H1 (cell line): ENCODE measurements around the gene PCDHB16. TPM values are rescaled to one million over a fixed set of nuclear protein-coding genes. Genes with fewer than 3 reads are reported as not detected.
"Not testable (repeated sequence)": the region's sequence is repeated elsewhere in the genome, so short reads cannot be mapped to it uniquely, and the experiment has no call there.

Experiments
- CTCF ChIA-PET: fragments of 300-600 bp; sonication (Branson Sonifier 250); formaldehyde crosslinking; loops from one replicate; lab custom pipeline; 2021; ENCODE audit not compliant: partially characterized antibody; lab: Charles Lee
- POLR2A ChIA-PET: fragments of 300-600 bp; sonication (Branson Sonifier 250); formaldehyde crosslinking; loops from one replicate; lab custom pipeline; 2021; ENCODE audit warnings: inconsistent platforms; ENCODE audit not compliant: partially characterized antibody; lab: Charles Lee
- DNase-seq, 2 experiments: peaks; one replicate each; pipeline versions ENCODE4 v3.0.0 to v3.0.0-alpha.2; 2010 to 2022; ENCODE audit warnings: low spot score in 2 of 2, low read depth in 1 of 2, mixed read lengths in 1 of 2
- FAIRE-seq: peaks from 2 replicates; lab custom pipeline; 2011; peaks lifted over from hg19 to GRCh38; lab: Jason Lieb, UNC
- H2AFZ ChIP-seq: 2 replicates; pipeline ENCODE4 v1.8.1; 2012; ENCODE audit warnings: low read length, inconsistent platforms
- H2AK5ac ChIP-seq: 2 replicates; pipeline ENCODE4 v1.6.1; 2013; ENCODE audit warnings: low read depth, low read length
- H2BK120ac ChIP-seq: replicated peaks from 2 replicates; pipeline ENCODE3; 2013; ENCODE audit warnings: low read depth, low read length, inconsistent platforms
- H2BK12ac ChIP-seq: 2 replicates; pipeline ENCODE4 v1.6.1; 2013; ENCODE audit warnings: low read depth, low read length
- H2BK15ac ChIP-seq: 2 replicates; pipeline ENCODE4 v1.6.1; 2013; ENCODE audit warnings: low read length
- H2BK20ac ChIP-seq: 2 replicates; pipeline ENCODE4 v1.6.1; 2013; ENCODE audit warnings: low read length
- H2BK5ac ChIP-seq: 2 replicates; pipeline ENCODE4 v1.6.1; 2013; ENCODE audit warnings: low read depth, low read length
- H3K14ac ChIP-seq: 2 replicates; pipeline ENCODE4 v1.6.1; 2013; ENCODE audit warnings: inconsistent platforms; ENCODE audit not compliant: insufficient read length
- H3K18ac ChIP-seq: 2 replicates; pipeline ENCODE4 v1.6.1; 2013; ENCODE audit warnings: low read length; ENCODE audit errors: extremely low read depth
- H3K23ac ChIP-seq: 2 replicates; pipeline ENCODE4 v1.6.1; 2013; ENCODE audit warnings: inconsistent platforms; ENCODE audit not compliant: insufficient read length
- H3K23me2 ChIP-seq: 2 replicates; pipeline ENCODE4 v1.6.1; 2013; ENCODE audit warnings: low read depth, low read length
- H3K27ac ChIP-seq: 2 replicates; pipeline ENCODE4 v1.6.1; 2011; ENCODE audit warnings: low read depth, low read length, inconsistent platforms
- H3K27me3 ChIP-seq, 4 experiments: replicated peaks in 1 of 4; 1 replicate in 1 of 4; 2 replicates in 3 of 4; pipeline versions ENCODE4 v1.6.1 to v1.8.1; 2011 to 2013; ENCODE audit warnings: low read length in 3 of 4, mild to moderate bottlenecking in 3 of 4, inconsistent platforms in 2 of 4, mixed read lengths in 2 of 4, moderate library complexity in 1 of 4; ENCODE audit not compliant: control insufficient read depth in 3 of 4, insufficient read depth in 3 of 4; ENCODE audit errors: extremely low read depth in 1 of 4
- H3K36me3 ChIP-seq, 4 experiments: 2 replicates each; pipeline versions ENCODE4 v1.6.1 to v1.8.1; 2011 to 2013; ENCODE audit warnings: mild to moderate bottlenecking in 4 of 4, low read length in 3 of 4, moderate library complexity in 2 of 4, control low read depth in 1 of 4, inconsistent platforms in 1 of 4; ENCODE audit not compliant: insufficient read depth in 4 of 4, control insufficient read depth in 2 of 4
- H3K4ac ChIP-seq: replicated peaks from 2 replicates; pipeline ENCODE3; 2013; ENCODE audit warnings: low read length, low read depth, mixed read lengths, inconsistent platforms; ENCODE audit not compliant: insufficient read length
- H3K4me1 ChIP-seq, 4 experiments: replicated peaks in 1 of 4; 1 replicate in 1 of 4; 2 replicates in 3 of 4; pipeline versions ENCODE4 v1.6.1 to v1.8.1; 2011 to 2013; ENCODE audit warnings: low read length in 3 of 4, inconsistent platforms in 2 of 4, mixed read lengths in 1 of 4; ENCODE audit not compliant: insufficient read depth in 4 of 4, control insufficient read depth in 3 of 4
- H3K4me2 ChIP-seq, 2 experiments: 2 replicates each; pipeline versions ENCODE4 v1.6.1 to v1.8.1; 2011 to 2013; ENCODE audit warnings: low read depth in 2 of 2, low read length in 2 of 2, control low read depth in 1 of 2, inconsistent platforms in 1 of 2, mild to moderate bottlenecking in 1 of 2; ENCODE audit not compliant: insufficient read depth in 1 of 2
- H3K4me3 ChIP-seq, 4 experiments: fragments of 200-600, 300-600 bp in 1 of 4; sonication (generic), shearing (Covaris generic), sonication (Bioruptor Twin) in 1 of 4; 2 replicates each; pipeline versions ENCODE4 v1.5.1 to v1.8.1; 2011 to 2016; ENCODE audit warnings: low read length in 4 of 4, low read depth in 3 of 4, control low read depth in 2 of 4, inconsistent platforms in 2 of 4, mild to moderate bottlenecking in 2 of 4, mixed read lengths in 1 of 4, moderate library complexity in 1 of 4; ENCODE audit not compliant: insufficient read depth in 2 of 4; ENCODE audit errors: extremely low read depth in 1 of 4
- H3K56ac ChIP-seq: replicated peaks from 2 replicates; pipeline ENCODE3; 2013; ENCODE audit warnings: low read depth, mild to moderate bottlenecking, mixed read lengths, low read length, inconsistent platforms; ENCODE audit not compliant: insufficient read length
- H3K79me1 ChIP-seq: 2 replicates; pipeline ENCODE4 v1.6.1; 2013; ENCODE audit warnings: low read depth, low read length, control low read depth
- H3K79me2 ChIP-seq, 2 experiments: 2 replicates each; pipeline versions ENCODE4 v1.6.1 to v1.8.1; 2012 to 2013; ENCODE audit warnings: low read length in 2 of 2, mild to moderate bottlenecking in 2 of 2, inconsistent platforms in 1 of 2; ENCODE audit not compliant: insufficient read depth in 2 of 2, control insufficient read depth in 1 of 2
- H3K9ac ChIP-seq, 4 experiments: replicated peaks in 1 of 4; 1 replicate in 1 of 4; 2 replicates in 3 of 4; pipeline versions ENCODE4 v1.6.1 to v1.8.1; 2011 to 2013; ENCODE audit warnings: low read depth in 3 of 4, low read length in 3 of 4, control low read depth in 2 of 4, mild to moderate bottlenecking in 2 of 4, moderate library complexity in 2 of 4, inconsistent platforms in 1 of 4; ENCODE audit errors: extremely low read depth in 1 of 4
- H3K9me3 ChIP-seq, 2 experiments: 2 replicates each; pipeline versions ENCODE4 v1.6.1 to v1.8.1; 2012 to 2013; ENCODE audit warnings: mild to moderate bottlenecking in 2 of 2, moderate library complexity in 2 of 2, control low read depth in 1 of 2, inconsistent platforms in 1 of 2, low read depth in 1 of 2, low read length in 1 of 2, mixed read lengths in 1 of 2; ENCODE audit not compliant: insufficient read depth in 2 of 2
- H4K20me1 ChIP-seq, 2 experiments: replicated peaks in 1 of 2; 2 replicates each; pipeline versions ENCODE3 to v1.8.1; 2011 to 2013; ENCODE audit warnings: inconsistent platforms in 2 of 2, low read length in 2 of 2, mild to moderate bottlenecking in 1 of 2; ENCODE audit not compliant: insufficient read depth in 2 of 2, control insufficient read depth in 1 of 2
- H4K5ac ChIP-seq: 2 replicates; pipeline ENCODE4 v1.6.1; 2013; ENCODE audit warnings: low read length, low read depth, mixed read lengths, inconsistent platforms; ENCODE audit not compliant: insufficient read length
- H4K8ac ChIP-seq: 2 replicates; pipeline ENCODE4 v1.8.0; 2013; ENCODE audit warnings: mild to moderate bottlenecking, moderate library complexity, low read length, inconsistent platforms; ENCODE audit not compliant: insufficient read depth; ENCODE audit errors: extremely low read depth
- H4K91ac ChIP-seq: replicated peaks from 2 replicates; pipeline ENCODE3; 2013; ENCODE audit warnings: low read length, mixed read lengths, inconsistent platforms; ENCODE audit not compliant: insufficient read length
- WGBS, 2 experiments: shearing (Covaris generic) in 1 of 2; methylation state at CpG; one replicate each; pipeline versions ENCODE4 v1.1.6 to v1.1.7; 2013 to 2015; ENCODE audit warnings: low lambda C conversion rate in 2 of 2, mixed read lengths in 2 of 2, inconsistent platforms in 1 of 2, low coverage in 1 of 2, missing lambda C conversion rate in 1 of 2; ENCODE audit not compliant: insufficient replicate concordance in 2 of 2, insufficient coverage in 1 of 2, insufficient read length in 1 of 2; ENCODE audit errors: extremely low coverage in 1 of 2, missing lambda C conversion rate in 1 of 2; 5-methylcytosine and 5-hydroxymethylcytosine counted together
- polyA plus RNA-seq, 7 experiments: library from polyadenylated mRNA; depleted of rRNA in 3 of 7; stranded (reverse) in 5 of 7; unstranded in 2 of 7; fragments of >200 nt in 5 of 7; fragments of 200-250 nt in 2 of 7; gene quantifications; 1 replicate in 5 of 7; 2 replicates in 1 of 7; 4 replicates in 1 of 7; pipeline versions ENCODE4 v1.2.1 to v1.2.3, GENCODE V29; 2011 to 2013; ENCODE audit warnings: missing spikeins in 2 of 7, mixed read lengths in 2 of 7
- total RNA-seq: library from RNA; stranded (reverse); fragmentation: NEBNext Ultra II Directional; extraction: Animal tissue kit (Norgen Biotek cat#: 25700); gene quantifications from 2 replicates; pipeline ENCODE4 v1.2.1, GENCODE V29; 2021

PCDHB16 gene
- total and polyA plus RNA-seq, 2 of the 8 experiments (the other 6 are each of a cell fraction or from before 2014, with no cell fraction given): 2.2 to 5.2 TPM

DNA sequence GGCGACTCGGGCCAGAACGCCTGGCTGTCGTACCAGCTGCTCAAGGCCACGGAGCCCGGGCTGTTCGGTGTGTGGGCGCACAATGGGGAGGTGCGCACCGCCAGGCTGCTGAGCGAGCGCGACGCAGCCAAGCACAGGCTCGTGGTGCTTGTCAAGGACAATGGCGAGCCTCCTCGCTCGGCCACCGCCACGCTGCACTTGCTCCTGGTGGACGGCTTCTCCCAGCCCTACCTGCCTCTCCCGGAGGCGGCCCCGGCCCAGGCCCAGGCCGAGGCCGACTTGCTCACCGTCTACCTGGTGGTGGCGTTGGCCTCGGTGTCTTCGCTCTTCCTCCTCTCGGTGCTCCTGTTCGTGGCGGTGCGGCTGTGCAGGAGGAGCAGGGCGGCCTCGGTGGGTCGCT, 12.1 kb downstream of the PCDHB16 start:
- CTCF ChIA-PET: interaction anchor here (6.0 kb wide), 1 partner anchor 12 kb away, joined by 39 read pairs; the partner anchor contains the start of gene PCDHB16
- H4K91ac ChIP-seq, H3K4me3 ChIP-seq, H3K27ac ChIP-seq, H3K56ac ChIP-seq, H3K79me2 ChIP-seq, FAIRE-seq, H4K20me1 ChIP-seq, H3K9ac ChIP-seq, H3K4me2 ChIP-seq, H3K9me3 ChIP-seq, H2BK120ac ChIP-seq, H2BK15ac ChIP-seq, H3K27me3 ChIP-seq, H2BK5ac ChIP-seq, H4K8ac ChIP-seq, H2BK20ac ChIP-seq, H3K14ac ChIP-seq, H3K18ac ChIP-seq, H3K4ac ChIP-seq, H2AFZ ChIP-seq, H3K79me1 ChIP-seq, H3K23ac ChIP-seq, H4K5ac ChIP-seq, H2BK12ac ChIP-seq, POLR2A ChIA-PET, H2AK5ac ChIP-seq, H3K23me2 ChIP-seq, DNase-seq, H3K4me1 ChIP-seq, H3K36me3 ChIP-seq: not testable (repeated sequence)
- WGBS, 2 experiments: 91% methylated on average over 6 of the region's 37 CpGs; no CpG with 5 or more reads in 1 of the 2 experiments
